PC-9 (cell line): ENCODE data around the gene PIGBOS1. TPM values are rescaled to one million over a fixed set of nuclear protein-coding genes. Genes with fewer than 3 reads are reported as not detected.

Experiments used
- BruUV-seq: library from RNA; stranded (reverse); fragments of 400-500 nt; replicated peaks from 2 replicates; lab custom pipeline; 2021; lab: Mats Ljungman, UMichigan
- CTCF ChIA-PET: fragments of 300-600 bp; sonication (Branson Sonifier 250); formaldehyde crosslinking; loops from one replicate; lab custom pipeline; 2022; ENCODE audit warnings: antibody characterized with exemption; lab: Charles Lee
- POLR2A ChIA-PET: fragments of 300-600 bp; sonication (Branson Sonifier 250); formaldehyde crosslinking; loops from one replicate; lab custom pipeline; 2022; ENCODE audit warnings: antibody characterized with exemption; ENCODE audit not compliant: unreplicated experiment; lab: Charles Lee
- DNase-seq, 2 experiments: peaks; one replicate each; pipeline versions ENCODE4 v3.0.0 to v3.0.0-alpha.2; 2015 to 2022; ENCODE audit warnings: mixed read lengths in 1 of 2
- H2AFZ ChIP-seq: fragments of 200-600 bp; sonication (generic); 2 replicates; pipeline ENCODE4 v1.8.1; 2017; ENCODE audit warnings: antibody characterized with exemption
- H3F3A ChIP-seq: fragments of 200-600 bp; sonication (generic); 2 replicates; pipeline ENCODE4 v1.8.1; 2017; ENCODE audit warnings: antibody characterized with exemption, mild to moderate bottlenecking, low read depth; ENCODE audit not compliant: insufficient read depth
- H3K27ac ChIP-seq: fragments of 200-600 bp; sonication (generic); 2 replicates; pipeline ENCODE4 v1.6.1; 2016; ENCODE audit warnings: mixed run types
- H3K27me3 ChIP-seq: fragments of 200-600 bp; sonication (generic); 2 replicates; pipeline ENCODE4 v1.6.1; 2016; ENCODE audit warnings: low read depth, mixed run types; ENCODE audit not compliant: insufficient read depth
- H3K36me3 ChIP-seq: fragments of 200-600 bp; sonication (generic); 2 replicates; pipeline ENCODE4 v1.6.1; 2016; ENCODE audit warnings: low read depth, mixed run types
- H3K4me1 ChIP-seq: fragments of 200-600 bp; sonication (generic); replicated peaks from 2 replicates; pipeline ENCODE4 v1.6.1; 2016; ENCODE audit warnings: mixed run types; ENCODE audit not compliant: insufficient read depth
- H3K4me2 ChIP-seq: fragments of 200-600 bp; sonication (generic); 2 replicates; pipeline ENCODE4 v1.6.1; 2017; ENCODE audit warnings: mixed run types
- H3K4me3 ChIP-seq: fragments of 200-600 bp; sonication (generic); 2 replicates; pipeline ENCODE4 v1.6.1; 2016; ENCODE audit warnings: mixed run types
- H3K79me2 ChIP-seq: fragments of 200-600 bp; sonication (generic); 2 replicates; pipeline ENCODE4 v1.6.1; 2017; ENCODE audit warnings: low read depth, mixed run types
- H3K9me2 ChIP-seq: fragments of 200-600 bp; sonication (generic); 2 replicates; pipeline ENCODE4 v1.8.1; 2017; ENCODE audit warnings: mild to moderate bottlenecking; ENCODE audit not compliant: insufficient read depth
- H3K9me3 ChIP-seq: fragments of 200-600 bp; sonication (generic); 2 replicates; pipeline ENCODE4 v1.8.1; 2016; ENCODE audit warnings: low read depth; ENCODE audit not compliant: insufficient read depth
- H4K20me1 ChIP-seq: fragments of 200-600 bp; sonication (generic); 2 replicates; pipeline ENCODE4 v1.8.1; 2017; ENCODE audit not compliant: insufficient read depth
- CTCF ChIP-seq: fragments of 200-600 bp; sonication (generic); conservative IDR thresholded peaks from 2 replicates; pipeline ENCODE4 v1.6.1; 2017; ENCODE audit warnings: mixed run types, antibody characterized with exemption, mild to moderate bottlenecking, moderate library complexity
- EZH2 ChIP-seq: fragments of 200-600 bp; sonication (generic); IDR thresholded peaks from 2 replicates; pipeline ENCODE4 v1.8.0; 2017; ENCODE audit warnings: antibody characterized with exemption, low read depth
- intact Hi-C: fragments of 100-400 bp; cut with micrococcal nuclease; formaldehyde crosslinking; loops from one replicate; pipeline ENCODE4 v1.10.0; 2022; ENCODE audit not compliant: unreplicated experiment
- total RNA-seq: library from RNA; stranded (reverse); gene quantifications from 2 replicates; pipeline ENCODE4 v1.2.3, GENCODE V29; 2021

Gene PIGBOS1
- total RNA-seq, 1 experiment from 2014 or later: 9.9 TPM

- H3K4me2 ChIP-seq: peak overlapping the region; percentile 25; the same call in 1 of the 2 replicates
- no peak overlapping the region; the same call in 1 of the 2 replicates for H3K27ac ChIP-seq
- BruUV-seq: no TSS peak
- no peaks in the 10 kb centered on the region for H3K9me2 ChIP-seq
- H3K9me3 ChIP-seq: no peaks in the 10 kb centered on the region
- no peaks in the 10 kb centered on the region for H3K36me3 ChIP-seq
- H3K4me3 ChIP-seq: no peak overlapping the region
- no peaks in the 10 kb centered on the region for H3K27me3 ChIP-seq
- no peaks in the 10 kb centered on the region for H3K79me2 ChIP-seq
- H2AFZ ChIP-seq: no peak overlapping the region
- H3K4me1 ChIP-seq: peaks cover 24% of the 10 kb centered on the region
- CTCF ChIA-PET: no interaction called here
- peak in 1 of 2 experiments; percentile 39 for DNase-seq
- POLR2A ChIA-PET: no interaction called here
- H3F3A ChIP-seq: no peaks in the 10 kb centered on the region; the same call in 1 of the 2 replicates
- H4K20me1 ChIP-seq: no peaks in the 10 kb centered on the region
- intact Hi-C loops: no loop called here
- TF ChIP-seq EZH2: no peak
- TF ChIP-seq CTCF: no peak
Measured at GRCh38 chr15:55357774-55358173, 38.9 kb upstream of the PIGBOS1 start.

GRCh38 chr15:55356985-55357585, 38.2 kb upstream of the PIGBOS1 start:
- DNase-seq: no peak
- ChIA-PET POLR2A (interaction anchor here (0.6 kb wide), 1 partner anchor 81 kb away, joined by 3 read pairs; no protein-coding TSS in a partner anchor), CTCF (no interaction called here)
- no peaks in the 10 kb centered on the region for H3K9me2 ChIP-seq
- no peak overlapping the region for H2AFZ ChIP-seq
- no TSS peak for BruUV-seq
- H3K27ac ChIP-seq: no peak overlapping the region
- no peaks in the 10 kb centered on the region for H3K9me3 ChIP-seq
- H3K4me3 ChIP-seq: no peak overlapping the region
- no peaks in the 10 kb centered on the region for H4K20me1 ChIP-seq
- H3K4me1 ChIP-seq: peaks cover 24% of the 10 kb centered on the region
- TF ChIP-seq CTCF: no peak
- no peaks in the 10 kb centered on the region for H3K27me3 ChIP-seq
- H3F3A ChIP-seq: no peaks in the 10 kb centered on the region; the same call in 1 of the 2 replicates
- intact Hi-C loops: no loop called here
- H3K79me2 ChIP-seq: no peaks in the 10 kb centered on the region
- H3K4me2 ChIP-seq: no peak overlapping the region
- no peaks in the 10 kb centered on the region for H3K36me3 ChIP-seq

- Histone ChIP-seq H3K36me3 (no peaks in the 10 kb centered on the region), H3K4me2 (no peak overlapping the region), H3F3A (peaks cover 4% of the 10 kb centered on the region; the same call in 1 of the 2 replicates), H3K9me3 (no peaks in the 10 kb centered on the region), H3K4me1 (peaks cover 9% of the 10 kb centered on the region), H3K79me2 (no peaks in the 10 kb centered on the region), H2AFZ (no peak overlapping the region), H4K20me1 (no peaks in the 10 kb centered on the region), H3K27ac (no peak overlapping the region), H3K27me3 (no peaks in the 10 kb centered on the region), H3K4me3 (no peak overlapping the region), H3K9me2 (no peaks in the 10 kb centered on the region)
- no peak for DNase-seq
- TF ChIP-seq CTCF (no peak), EZH2 (no peak)
- CTCF ChIA-PET: no interaction called here
- POLR2A ChIA-PET: no interaction called here
- intact Hi-C loops: no loop called here
- BruUV-seq: no TSS peak
Measured at GRCh38 chr15:55353025-55353424, 34.1 kb upstream of the PIGBOS1 start.
